HG02642 (cell line): ENCODE results near the gene PLPP2.
"Not testable (repeated sequence)": the region's sequence is repeated elsewhere in the genome, so short reads cannot be mapped to it uniquely, and the experiment has no call there.

Source experiments
- ATAC-seq: cut with Tn5 transposase; IDR thresholded peaks from one replicate; pipeline ENCODE4 v1.9.1; 2021; ENCODE audit warnings: mild to moderate bottlenecking; ENCODE audit not compliant: unreplicated experiment, poor library complexity

PLPP2 gene

DNA sequence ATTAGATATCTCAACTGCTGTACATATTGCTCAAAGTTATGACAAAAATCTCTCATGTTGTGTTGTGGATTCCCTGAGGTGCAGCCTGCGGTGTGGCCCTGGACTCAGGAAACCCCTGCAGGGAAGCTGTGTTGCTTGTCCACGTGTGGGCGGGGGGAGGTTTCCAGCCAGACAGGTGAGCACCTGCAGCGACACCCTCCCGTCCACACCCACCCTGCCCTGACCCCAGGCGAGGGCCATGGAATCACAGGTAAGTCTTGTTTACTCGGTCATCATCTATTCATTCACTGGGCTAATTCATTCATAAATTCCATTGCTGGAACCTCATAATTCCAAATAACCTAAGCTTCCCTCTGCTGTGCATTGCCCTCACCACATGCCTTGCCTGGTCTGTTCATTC is 14.1 kb downstream of the PLPP2 start:
- ATAC-seq, result no peak

DNA sequence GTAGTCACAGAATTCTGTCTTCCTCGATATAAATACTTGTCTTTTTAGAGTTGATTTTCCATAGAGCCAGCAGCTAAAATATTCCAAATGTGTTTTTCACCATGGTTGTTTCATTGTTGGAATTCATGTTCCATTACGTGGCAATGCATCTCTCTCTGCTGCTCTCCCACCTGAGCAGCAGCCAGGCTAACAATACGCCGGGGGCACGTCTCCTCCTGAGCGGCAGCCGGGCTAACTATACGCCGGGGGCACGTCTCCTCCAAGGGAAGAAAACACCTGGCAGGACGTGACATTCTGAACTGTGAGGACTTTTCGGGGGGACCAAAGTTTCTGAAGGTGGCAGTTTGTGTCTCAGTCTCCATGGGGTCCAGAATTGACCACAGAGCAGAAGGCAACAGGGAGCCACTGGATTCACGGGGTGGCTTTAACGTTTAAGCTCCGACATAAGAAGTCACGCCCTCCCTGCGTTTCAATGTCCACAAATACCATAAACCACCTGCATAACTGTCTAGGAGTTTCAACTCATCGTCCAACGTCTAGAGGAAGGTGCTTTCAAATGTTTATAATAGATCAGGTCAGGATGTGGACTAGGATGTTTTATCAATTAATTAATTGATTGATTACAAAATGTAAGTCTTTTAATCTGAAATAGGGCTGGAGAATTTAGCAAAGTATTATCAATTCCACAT is 15.1 kb downstream of the PLPP2 start:
- no peak for ATAC-seq

DNA sequence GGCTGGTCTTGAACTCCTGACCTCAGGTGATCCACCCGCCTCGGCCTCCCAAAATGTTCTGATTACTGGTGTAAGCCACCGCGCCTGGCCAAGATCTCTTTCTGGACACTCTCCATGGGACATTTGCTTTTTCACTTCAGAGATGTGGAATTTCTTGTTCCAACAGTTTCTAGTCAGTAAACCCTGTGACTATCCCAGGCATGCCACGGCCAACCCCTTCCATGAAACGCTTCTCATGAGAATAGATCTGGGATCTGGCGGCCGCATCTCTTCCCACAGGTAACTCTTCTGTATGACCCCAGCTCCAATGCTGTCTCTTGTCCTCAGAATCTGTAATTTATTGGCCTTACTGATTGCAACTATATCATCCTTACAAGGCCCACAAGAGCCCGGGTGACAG is 16.2 kb downstream of the PLPP2 start:
- no peak for ATAC-seq

DNA sequence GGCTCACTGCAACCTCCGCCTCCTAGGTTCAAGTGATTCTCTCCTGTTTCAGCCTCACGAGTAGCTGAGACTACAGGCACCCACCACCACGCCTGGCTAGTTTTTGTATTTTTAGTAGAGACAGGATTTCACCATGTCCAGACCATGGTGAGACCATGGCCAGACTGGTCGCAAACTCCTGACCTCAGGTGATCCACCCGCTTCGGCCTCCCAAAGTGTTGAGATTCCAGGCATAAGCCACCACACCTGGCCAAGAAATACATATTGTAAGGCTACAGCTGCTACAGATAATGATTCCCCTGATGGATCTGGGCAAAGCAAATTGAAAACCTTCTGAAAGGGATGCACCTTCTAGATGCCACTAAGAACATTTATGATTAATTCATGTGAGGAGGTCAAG is 17.8 kb downstream of the PLPP2 start:
- ATAC-seq, result no peak

DNA sequence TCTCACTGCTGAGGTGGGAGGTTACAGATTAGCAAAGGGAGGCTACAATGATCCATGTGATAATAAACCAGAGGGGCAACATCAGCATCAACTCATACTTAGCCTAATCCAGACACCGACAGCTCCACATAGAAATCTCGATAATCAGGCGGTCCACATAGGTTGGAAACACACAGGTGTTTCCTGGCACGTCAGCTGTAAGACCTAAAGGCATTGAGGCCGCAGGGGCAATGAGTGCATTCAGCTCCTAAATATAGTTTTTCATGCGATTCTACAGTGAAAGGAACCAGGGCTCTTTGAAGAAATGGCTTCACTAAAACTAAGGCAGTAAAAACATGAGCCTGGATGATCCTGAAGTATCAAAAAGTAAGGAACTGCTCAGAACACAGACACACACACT is 19.3 kb downstream of the PLPP2 start:
- ATAC-seq, result no peak

DNA sequence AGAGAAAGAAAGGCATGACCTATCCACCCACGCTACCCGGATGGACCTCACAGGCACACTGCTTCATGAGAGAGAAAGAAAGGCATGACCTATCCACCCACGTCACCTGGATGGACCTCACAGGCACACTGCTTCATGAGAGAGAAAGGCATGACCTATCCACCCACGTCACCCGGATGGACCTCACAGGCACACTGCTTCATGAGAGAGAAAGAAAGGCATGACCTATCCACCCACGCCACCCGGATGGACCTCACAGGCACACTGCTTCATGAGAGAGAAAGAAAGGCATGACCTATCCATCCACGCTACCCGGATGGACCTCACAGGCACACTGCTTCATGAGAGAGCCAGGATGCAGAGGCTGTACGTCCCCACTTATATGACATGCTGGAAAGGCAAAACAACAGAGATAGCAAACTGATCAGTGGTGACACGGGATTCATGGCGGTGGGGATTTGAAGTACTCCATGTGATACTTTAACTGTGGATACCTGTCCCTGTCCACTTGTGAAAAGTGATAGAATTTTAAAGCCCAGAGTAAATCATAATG is 20.4 kb downstream of the PLPP2 start:
- not testable (repeated sequence) for ATAC-seq

DNA sequence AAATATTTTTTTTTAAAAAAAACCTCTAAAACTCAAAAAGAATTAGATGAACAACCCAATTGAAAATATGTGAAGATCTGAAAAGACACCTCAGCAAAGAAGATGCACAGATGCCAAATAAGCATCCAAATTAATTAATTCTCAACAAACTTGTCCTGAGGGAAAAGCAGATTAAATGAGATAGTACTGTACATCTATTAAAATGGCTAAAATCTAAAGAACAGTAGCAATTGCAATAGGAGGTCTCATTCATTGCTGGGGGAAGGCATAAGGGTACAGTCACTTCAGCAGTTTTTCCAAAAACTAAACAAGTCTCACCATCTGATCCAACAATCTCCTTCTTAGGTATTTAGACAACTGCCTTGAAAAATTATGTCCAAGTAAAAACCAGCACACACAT is 22.0 kb downstream of the PLPP2 start:
- ATAC-seq, result no peak

DNA sequence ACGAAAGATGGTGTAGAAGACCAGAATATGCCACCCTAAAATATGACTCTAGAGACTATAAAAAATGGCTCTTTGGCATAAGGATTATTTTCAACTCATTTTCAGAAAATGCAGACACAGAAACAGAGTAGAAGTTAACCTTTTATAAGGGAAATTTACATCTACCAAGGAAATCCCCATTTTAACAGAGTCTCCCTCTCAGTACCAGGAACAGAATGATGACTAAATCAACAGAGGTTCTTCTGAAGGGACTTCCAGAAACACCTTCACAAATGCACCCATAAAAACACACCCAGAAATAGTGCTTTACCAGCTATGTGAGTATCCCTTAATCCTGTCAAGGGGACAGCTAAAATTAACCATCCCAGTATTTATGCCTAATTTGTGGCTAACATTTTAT is 29.1 kb downstream of the PLPP2 start:
- no peak for ATAC-seq

DNA sequence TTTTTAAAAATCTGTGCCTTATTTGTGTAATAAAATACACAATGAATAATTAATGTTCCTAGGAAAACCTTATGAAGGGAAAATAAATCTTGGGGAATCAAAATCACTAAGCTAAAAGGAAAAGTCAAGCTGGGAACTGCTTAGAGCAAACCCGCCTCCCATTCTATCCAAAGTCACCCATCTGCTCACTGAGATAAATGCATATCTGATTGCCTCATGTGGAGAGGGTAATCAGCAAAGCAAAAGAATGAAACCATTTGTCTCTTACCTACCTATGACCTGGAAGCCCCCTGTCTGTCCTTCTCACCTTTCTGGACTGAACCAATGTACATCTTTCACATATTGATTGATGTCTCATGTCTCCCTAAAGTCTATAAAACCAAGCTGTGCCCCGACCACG is 34.4 kb downstream of the PLPP2 start:
- ATAC-seq, result not testable (repeated sequence)

DNA sequence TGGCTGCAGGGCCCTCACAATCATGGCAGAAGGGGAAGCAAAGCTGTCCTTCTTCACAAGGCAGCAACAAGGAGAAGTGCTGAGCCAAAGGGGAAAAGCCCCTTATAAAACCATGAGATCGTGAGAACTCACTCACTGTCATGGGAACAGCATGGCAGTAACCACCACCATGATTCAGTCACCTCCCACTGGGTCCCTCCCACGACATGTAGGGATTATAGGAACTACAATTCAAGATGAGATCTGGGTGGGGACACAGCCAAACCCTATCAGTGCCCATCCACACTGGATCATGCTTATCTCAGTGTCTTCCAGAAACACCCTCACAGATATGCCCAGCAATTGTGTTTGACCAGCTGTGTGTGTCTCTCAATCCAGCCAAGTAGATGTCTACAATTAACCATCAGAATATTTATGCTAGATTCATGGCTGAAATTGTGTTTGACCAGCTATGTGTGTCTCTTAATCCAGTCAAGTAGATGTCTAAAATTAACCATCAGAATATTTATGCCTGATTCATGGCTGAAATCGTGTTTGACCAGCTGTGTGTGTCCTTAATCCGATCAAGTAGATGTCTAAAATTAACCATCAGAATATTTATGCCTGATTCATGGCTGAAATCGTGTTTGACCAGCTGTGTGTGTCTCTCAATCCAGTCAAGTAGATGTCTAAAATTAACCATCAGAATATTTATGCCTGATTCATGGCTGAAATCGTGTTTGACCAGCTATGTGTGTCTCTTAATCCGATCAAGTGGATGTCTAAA is 38.6 kb downstream of the PLPP2 start:
- not testable (repeated sequence) for ATAC-seq

DNA sequence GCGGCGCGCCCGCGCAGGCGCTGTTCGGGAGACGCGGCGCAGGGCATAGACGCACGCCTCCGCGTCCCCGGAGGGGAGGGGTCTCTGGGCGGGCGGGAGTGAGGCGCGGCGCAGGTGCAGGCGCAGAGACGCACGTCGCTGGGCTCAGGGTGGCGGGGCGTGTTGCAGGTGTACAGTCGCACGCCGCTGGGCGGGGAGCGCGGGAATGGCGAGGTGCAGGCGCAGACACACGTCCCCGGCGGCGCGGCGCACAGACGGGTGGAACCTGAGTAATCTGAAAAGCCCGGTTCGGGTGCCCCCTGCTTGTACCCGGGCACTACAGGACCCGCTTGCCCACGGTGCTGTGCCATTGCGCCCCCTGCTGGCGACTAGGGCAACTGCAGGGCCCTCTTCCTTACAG is 44.7 kb downstream of the PLPP2 start:
- ATAC-seq, result no peak

DNA sequence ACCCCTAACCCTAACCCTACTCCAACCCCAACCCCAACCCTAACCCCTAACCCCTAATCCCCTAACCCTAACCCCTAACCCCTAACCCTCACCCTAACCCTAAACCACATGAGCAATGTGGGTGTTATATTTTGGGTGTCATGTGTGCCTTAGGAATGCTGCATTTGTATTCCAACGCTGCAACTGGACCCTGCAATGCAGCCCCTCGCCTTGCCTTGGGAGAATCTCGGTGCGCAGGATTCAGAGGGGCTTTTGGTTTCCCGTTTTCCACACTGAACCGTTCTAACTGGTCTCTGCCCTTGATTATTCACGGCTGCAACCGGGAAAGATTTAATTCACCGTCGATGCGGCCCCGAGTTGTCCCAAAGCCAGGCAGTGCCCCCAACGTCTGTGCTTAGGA is 45.3 kb downstream of the PLPP2 start:
- not testable (repeated sequence) for ATAC-seq

DNA sequence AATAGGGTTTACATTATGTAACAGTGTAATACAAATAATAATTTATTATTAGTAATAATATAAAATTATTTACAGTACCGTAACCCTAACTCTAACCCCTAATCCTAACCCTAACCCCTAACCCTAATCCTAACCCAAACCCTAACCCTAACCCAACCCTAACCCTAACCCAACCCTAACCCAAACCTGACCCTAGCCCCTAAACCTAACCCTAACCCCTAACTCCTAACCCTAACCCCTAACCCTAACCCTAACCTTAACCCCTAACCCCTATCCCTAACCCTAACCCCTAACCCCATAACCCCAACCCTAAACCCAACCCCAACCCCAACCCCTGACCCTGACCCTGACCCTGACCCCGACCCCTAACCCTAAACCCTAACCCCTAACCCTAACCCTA is 45.7 kb downstream of the PLPP2 start:
- ATAC-seq, result no peak
